Fibroblast of upper back skin (primary cell): ENCODE data around the gene CA5A.
A peak's percentile ranks its signal among the peaks of the same experiment; 100 is the strongest.
"Not testable (repeated sequence)": the region's sequence is repeated elsewhere in the genome, so short reads cannot be mapped to it uniquely, and the experiment has no call there.

Experiments
- DNase-seq: peaks from one replicate; pipeline ENCODE4 v3.0.0-alpha.2; 2013

The CA5A gene

DNA sequence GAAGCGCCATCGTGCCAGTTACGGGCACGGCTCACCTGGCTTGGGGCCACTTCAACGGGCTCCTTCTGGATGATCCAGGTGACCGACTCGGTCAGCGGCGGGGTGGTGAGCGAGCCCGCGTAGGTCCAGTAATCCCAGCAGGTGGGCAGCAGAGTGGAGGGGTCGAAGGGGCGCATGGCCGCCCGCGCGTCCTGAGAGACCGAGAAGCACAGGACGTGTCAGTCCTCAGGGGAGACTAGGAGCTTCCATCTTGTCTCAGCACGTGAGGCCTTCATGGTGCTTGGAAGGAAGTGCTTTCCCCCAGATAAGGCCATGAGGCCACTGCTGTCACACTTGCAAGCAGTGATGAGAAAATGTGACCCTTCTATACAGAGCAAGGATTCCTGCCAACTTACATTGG is 44.6 kb downstream of the CA5A start:
- DNase-seq: no peak

GRCh38 chr16:87889762-87890161 is 46.6 kb downstream of the CA5A start:
- DNase-seq: not testable (repeated sequence)

- not testable (repeated sequence) for DNase-seq
Observed at GRCh38 chr16:87888346-87888745, 48.0 kb downstream of the CA5A start.

- not testable (repeated sequence) for DNase-seq
Observed at GRCh38 chr16:87887931-87888330, 48.4 kb downstream of the CA5A start.

- DNase-seq: not testable (repeated sequence)
Observed at GRCh38 chr16:87885371-87885967, 50.9 kb downstream of the CA5A start.

DNA sequence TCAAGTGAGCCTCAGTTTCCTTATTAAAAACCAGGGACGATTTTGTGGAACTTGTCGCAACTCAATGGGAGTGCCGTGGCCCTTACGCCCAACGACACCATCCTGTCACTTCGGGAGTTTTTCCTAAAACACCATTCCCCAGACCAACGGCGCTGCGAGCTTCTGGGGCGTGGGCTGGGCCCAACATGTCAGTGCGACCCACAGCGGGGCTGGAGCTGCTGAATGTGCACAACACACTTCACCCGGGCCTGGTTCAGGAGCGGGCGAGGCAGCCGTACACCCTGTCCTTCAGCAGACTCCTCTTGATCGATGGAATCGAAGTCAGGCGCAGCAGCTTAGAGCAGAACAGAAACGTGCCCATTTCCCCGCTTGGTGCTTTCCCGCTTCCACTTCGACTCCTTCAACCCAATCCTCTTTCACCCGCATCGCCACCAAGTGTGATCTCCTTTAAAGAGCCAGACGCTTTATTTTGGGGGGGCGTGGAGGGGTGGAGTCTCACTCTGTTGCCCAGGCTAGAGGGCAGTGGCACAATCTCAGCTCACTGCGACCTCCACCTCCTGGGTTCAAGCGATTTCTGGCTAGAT is 53.8 kb downstream of the CA5A start:
- no peak for DNase-seq

DNA sequence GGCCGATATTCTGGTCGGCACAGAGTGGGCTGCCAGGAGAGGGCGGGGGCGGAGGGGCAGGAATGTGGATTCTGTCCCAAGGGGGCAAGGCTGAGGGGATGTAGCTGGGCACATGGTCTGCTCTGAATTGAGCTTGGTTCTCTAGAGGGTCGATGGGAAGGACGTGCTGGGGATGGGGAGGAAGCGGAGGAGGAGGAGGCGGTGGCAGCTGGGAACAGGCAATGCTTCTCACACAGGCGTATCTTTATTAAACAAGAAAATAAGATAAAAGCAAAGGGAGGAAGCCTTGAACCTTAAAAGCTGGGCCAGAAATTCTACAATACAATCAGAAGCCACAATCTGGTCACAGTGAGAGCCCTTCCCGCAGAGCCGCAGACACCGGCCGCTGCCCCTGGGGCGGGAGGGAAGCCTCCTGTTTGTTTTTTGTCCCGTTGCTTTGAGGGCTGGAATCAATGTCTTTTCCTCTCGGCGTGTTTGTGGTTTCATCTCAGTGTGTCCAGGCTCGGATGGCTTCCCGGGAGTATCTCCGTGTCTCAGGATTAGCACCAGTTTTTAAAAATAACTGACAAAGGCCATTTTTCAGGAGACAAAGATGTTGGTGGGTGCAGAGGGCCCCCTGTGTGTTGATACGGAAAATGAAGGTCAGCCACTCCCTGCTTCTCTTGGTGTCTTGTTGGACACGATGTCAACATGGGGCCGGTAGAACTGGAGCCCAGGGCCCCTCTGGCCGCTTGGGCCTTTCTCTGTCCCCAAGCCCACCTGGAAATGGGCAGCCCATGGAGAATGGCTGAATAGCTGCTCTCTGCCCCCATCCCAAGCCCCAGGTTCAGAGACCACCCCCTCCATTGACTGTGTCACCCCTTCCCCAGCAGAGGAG is 54.8 kb downstream of the CA5A start:
- DNase-seq: no peak

GRCh38 chr16:87880117-87880696 is 56.1 kb downstream of the CA5A start:
- no peak for DNase-seq

DNA sequence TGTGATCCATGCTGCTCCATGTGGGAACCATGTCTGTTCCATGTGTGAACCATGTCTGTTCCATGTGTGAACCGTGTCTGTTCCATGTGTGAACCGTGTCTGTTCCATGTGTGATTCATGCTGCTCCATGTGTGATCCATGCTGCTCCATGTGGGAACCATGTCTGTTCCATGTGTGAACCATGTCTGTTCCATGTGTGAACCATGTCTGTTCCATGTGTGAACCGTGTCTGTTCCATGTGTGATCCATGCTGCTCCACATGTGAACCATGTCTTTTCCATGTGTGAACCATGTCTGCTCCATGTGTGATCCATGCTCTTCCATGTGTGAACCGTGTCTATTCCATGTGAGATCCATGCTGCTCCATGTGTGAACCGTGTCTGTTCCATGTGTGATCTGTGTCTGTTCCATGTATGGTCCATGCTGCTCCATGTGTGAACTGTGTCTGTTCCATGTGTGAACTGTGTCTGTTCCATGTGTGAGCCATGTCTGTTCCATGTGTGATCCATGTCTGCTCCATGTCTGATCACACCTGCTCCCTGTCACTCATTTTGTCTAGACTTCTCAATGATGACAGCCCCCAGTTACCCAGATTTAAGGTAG is 56.8 kb downstream of the CA5A start:
- DNase-seq: not testable (repeated sequence)

DNA sequence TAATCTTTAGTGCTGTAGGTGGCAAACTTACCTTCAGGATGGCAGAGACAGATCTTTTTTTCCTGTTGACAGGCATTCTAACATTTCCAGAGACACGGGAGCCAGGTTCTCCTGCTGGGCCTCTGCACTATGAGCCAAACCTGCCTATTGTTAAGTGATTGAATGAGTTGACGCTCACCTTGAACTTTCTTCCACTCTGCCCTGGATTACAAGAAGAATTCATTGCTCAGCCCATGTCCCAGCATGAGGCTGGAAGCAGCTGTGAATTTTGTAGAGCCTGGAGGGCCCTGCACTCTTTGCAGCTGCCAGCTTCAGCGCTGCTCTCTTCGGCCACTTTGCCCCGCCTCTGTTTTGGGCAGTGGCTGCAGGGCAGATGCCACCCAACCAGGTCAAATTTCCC is 57.6 kb downstream of the CA5A start:
- no peak for DNase-seq

DNA sequence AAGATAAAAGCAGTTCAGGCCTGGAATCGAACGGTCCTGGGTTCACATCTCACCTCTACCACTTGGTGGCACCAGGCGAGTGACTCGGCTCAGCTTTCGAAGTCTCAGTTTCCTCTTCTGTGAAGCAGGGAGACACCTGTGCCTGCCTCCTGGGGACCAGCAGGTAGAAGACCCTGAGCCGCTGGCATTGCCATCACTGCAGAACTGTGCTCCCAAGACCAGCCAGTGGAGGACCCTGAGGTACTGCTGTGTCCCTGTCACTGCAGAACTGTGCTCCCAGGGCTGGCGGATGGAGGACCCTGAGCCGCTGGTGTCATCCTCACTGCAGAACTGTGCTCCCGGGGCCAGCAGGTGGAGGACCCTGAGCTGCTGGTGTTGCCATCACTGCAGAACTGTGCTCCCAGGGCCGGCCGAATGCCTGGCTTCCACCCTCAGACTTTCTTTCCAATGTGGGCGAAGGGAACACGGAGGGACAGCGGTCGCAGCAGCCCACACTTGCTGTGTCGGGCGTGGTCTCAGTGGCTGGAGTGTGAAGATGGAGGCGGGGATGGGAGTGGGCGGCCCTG is 58.3 kb downstream of the CA5A start:
- no peak for DNase-seq

DNA sequence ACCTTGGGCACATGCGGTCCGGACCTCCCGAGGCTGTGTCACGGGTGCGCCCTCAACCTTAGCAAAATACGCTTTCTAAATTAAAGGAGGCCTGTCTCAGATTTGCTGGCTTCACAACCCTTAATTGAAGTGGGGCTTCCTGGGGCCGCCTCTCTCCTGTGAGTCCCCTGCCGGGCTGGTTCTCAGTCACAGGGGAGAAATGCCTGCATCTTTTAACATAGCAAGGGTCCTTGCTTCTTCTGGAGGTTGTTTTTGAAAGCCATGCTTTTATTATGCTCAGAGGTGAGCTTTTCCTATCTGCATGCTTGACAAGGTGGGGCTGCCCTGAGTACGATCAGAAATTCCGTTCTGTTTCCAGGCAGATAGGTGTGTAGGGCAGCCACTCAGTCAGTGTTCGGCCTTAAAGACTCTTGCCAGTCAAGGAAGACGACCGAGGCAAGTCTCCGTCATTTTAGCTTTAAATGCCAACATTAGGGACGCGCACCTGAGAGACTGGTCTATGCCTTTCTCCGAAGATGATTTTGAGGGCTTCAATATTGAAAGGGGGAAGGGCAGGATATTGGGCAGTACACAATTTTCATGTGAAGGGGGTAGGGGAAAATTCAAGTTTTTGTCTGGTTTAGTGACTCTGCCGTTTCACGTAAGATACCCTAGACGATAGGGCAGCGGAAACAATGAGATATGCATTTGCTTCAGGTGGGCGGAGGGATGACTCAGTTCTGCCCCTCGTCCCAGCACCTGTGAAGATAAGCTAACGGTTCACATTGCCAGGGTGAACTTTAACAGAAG is 61.5 kb downstream of the CA5A start:
- DNase-seq: no peak

DNA sequence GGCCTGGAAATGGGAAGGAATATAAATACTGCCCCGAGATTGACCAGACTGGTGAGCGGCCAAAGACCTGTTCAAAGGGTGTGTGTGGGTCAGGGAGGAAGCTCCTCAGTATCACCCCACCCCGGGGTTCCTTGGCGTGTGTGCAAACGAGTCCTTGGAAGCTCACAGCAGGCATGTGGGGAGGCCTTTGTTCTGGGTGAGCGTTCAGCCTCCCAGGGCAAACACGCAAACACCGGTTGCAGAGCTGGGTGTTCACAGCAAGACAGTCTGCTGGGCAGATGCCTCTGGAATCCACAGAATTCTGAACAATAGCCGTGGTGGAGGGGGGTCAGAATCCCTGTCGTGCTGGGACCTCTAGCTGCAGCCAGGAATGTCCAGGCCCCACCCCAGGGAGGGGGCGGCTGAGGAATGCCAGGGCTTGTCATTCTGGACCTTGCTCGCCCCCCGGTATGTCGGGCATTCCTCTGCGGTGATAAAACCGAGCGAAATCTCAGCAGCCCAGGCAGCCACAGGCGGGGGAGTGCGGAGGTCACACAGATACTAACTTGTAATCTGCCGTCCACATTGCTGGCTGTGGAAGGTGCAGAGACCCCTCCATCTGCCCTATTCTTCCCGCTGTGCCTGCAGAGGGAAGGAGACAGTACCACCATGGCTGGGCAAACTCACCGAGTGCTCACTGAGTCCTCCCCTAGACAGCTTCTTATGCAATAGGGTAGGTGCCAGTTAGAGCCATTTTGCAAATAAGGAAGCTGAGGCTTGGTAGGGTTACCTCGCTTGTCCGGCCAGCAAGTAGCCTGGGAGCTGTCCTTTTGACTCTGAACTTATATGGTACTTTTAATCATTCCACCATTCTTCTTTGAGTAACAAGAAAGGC is 65.7 kb downstream of the CA5A start:
- peak; percentile 95 for DNase-seq

GRCh38 chr16:87869879-87870417 is 66.4 kb downstream of the CA5A start:
- DNase-seq: not testable (repeated sequence)

GRCh38 chr16:87869061-87869878 is 67.1 kb downstream of the CA5A start, which contains the start of gene SLC7A5:
SLC7A5 (minus strand) TSS chr16:87869507; CDS start chr16:87869422, 85 bp downstream.
- peak; percentile 85 for DNase-seq

GRCh38 chr16:87868254-87869029 is 67.9 kb downstream of the CA5A start:
- peak; percentile 80 for DNase-seq

- DNase-seq: not testable (repeated sequence)
Observed at GRCh38 chr16:87865902-87866555, 70.3 kb downstream of the CA5A start.

DNA sequence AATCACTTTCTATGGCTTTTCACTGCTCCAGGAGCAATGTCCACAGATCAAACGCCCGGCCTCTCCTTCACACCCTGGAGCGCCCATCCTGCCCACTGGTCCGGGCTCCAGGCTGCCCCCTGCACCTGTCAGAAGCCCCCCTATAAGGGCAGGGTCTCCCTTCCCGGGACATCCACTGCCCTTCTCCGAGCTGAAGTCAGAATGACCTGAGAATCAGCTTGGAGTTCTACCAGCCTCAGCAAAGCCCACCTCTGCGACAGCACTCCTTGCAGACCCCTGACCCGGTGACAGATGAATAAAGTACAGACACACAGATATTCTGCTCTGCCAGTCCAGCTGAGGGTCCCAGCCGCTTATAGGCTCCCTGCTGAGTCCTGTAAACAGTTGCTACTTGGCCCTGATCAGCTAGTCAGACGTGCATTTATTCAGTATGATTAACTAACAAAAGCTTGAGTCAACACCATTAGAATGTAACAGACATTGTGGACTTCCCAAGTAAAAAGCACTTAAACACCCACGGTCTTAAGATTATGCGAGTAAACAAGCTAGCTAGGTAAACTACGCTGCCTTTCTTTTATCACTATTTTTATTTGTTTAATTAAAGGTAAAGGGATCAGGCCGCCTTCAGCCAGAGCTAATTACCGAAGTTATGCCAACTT is 71.9 kb downstream of the CA5A start:
- DNase-seq: no peak
